OCI-LY7 (cell line): ENCODE measurements around the gene RASGRP1. TPM values are rescaled to one million over a fixed set of nuclear protein-coding genes. Genes with fewer than 3 reads are reported as not detected.

Experiments used
- BruUV-seq: library from RNA; stranded (reverse); fragments of 400-500 nt; replicated peaks from 2 replicates; lab custom pipeline; 2021; lab: Mats Ljungman, UMichigan
- CTCF ChIA-PET: fragments of 300-600 bp; sonication (Branson Sonifier 250); formaldehyde crosslinking; loops from one replicate; lab custom pipeline; 2022; ENCODE audit warnings: antibody characterized with exemption; ENCODE audit not compliant: unreplicated experiment; lab: Charles Lee
- POLR2A ChIA-PET: fragments of 300-600 bp; sonication (Branson Sonifier 250); formaldehyde crosslinking; loops from one replicate; lab custom pipeline; 2022; ENCODE audit warnings: antibody characterized with exemption; lab: Charles Lee
- DNase-seq: peaks from one replicate; pipeline ENCODE4 v3.0.0-alpha.2; 2015; ENCODE audit warnings: low spot score
- H2AFZ ChIP-seq: fragments of 200-600 bp; sonication (generic), shearing (Covaris generic); 2 replicates; pipeline ENCODE4 v1.6.1; 2014; ENCODE audit warnings: mild to moderate bottlenecking, antibody characterized with exemption, low read length, moderate library complexity
- H3K27ac ChIP-seq: fragments of 200-600 bp; sonication (generic); 2 replicates; pipeline ENCODE4 v1.5.1; 2014; ENCODE audit warnings: mixed run types, low read depth, mild to moderate bottlenecking, moderate library complexity, low read length, inconsistent platforms; ENCODE audit not compliant: poor library complexity, severe bottlenecking
- H3K36me3 ChIP-seq: fragments of 200-600 bp; sonication (generic); 2 replicates; pipeline ENCODE4 v1.6.1; 2014; ENCODE audit warnings: mild to moderate bottlenecking, antibody characterized with exemption, low read length, moderate library complexity, mixed read lengths; ENCODE audit not compliant: insufficient read depth
- H3K4me1 ChIP-seq: fragments of 200-600 bp; sonication (generic); 2 replicates; pipeline ENCODE4 v1.5.1; 2014; ENCODE audit warnings: mild to moderate bottlenecking, low read length; ENCODE audit not compliant: insufficient read depth, poor library complexity, severe bottlenecking
- H3K4me2 ChIP-seq: fragments of 200-600 bp; sonication (generic); 2 replicates; pipeline ENCODE4 v1.6.1; 2014; ENCODE audit warnings: mild to moderate bottlenecking, low read length
- H3K4me3 ChIP-seq: fragments of 200-600 bp; sonication (generic); 2 replicates; pipeline ENCODE4 v1.5.1; 2014; ENCODE audit warnings: mild to moderate bottlenecking, low read depth, low read length; ENCODE audit not compliant: poor library complexity, severe bottlenecking
- H3K79me2 ChIP-seq: fragments of 200-600 bp; sonication (generic); 2 replicates; pipeline ENCODE4 v1.6.1; 2016; ENCODE audit warnings: low read depth, mild to moderate bottlenecking, low read length, moderate library complexity, mixed read lengths; ENCODE audit not compliant: insufficient read depth
- H3K9me2 ChIP-seq: fragments of 200-600 bp; sonication (generic); 2 replicates; pipeline ENCODE4 v1.6.1; 2016; ENCODE audit warnings: mild to moderate bottlenecking, low read length, mixed read lengths; ENCODE audit not compliant: insufficient read depth
- H3K9me3 ChIP-seq: fragments of 200-600 bp; sonication (generic); 2 replicates; pipeline ENCODE4 v1.6.1; 2014; ENCODE audit warnings: mild to moderate bottlenecking, mixed run types, low read length, mixed read lengths
- H4K20me1 ChIP-seq: fragments of 200-600 bp; sonication (generic); 2 replicates; pipeline ENCODE4 v1.6.1; 2014; ENCODE audit warnings: mild to moderate bottlenecking, antibody characterized with exemption, low read length, moderate library complexity, mixed read lengths; ENCODE audit not compliant: insufficient read depth
- CTCF ChIP-seq: fragments of 200-600 bp; sonication (generic); conservative IDR thresholded peaks from 2 replicates; pipeline ENCODE4 v1.5.1; 2014; ENCODE audit warnings: mild to moderate bottlenecking, antibody characterized with exemption, low read length, moderate library complexity, mixed read lengths
- EZH2phosphoT487 ChIP-seq: fragments of 200-600 bp; sonication (generic); IDR thresholded peaks from 2 replicates; pipeline ENCODE4 v1.6.1; 2018; ENCODE audit warnings: low read depth, borderline replicate concordance, mild to moderate bottlenecking, mixed run types, antibody characterized with exemption, low read length, moderate library complexity, mixed read lengths
- intact Hi-C: fragments of 100-400 bp; cut with micrococcal nuclease; formaldehyde crosslinking; loops from one replicate; pipeline ENCODE4 v1.10.0; 2022; ENCODE audit not compliant: unreplicated experiment
- total RNA-seq, 2 experiments: library from RNA; depleted of rRNA in 1 of 2; stranded (reverse); fragments of >200 nt in 1 of 2; shearing (Covaris generic) in 1 of 2; gene quantifications; 2 replicates each; pipeline ENCODE4 v1.2.3, GENCODE V29; 2014 to 2022

RASGRP1 gene
- total RNA-seq, 2 experiments from 2014 or later = 6.1 to 17.2 TPM

GRCh38 chr15:38496151-38496550, 68.5 kb downstream of the RASGRP1 start:
- ChIA-PET CTCF (no interaction called here), POLR2A (interaction anchor here (0.6 to 0.7 kb wide), 3 partner anchors 42 to 798 kb away, joined by 3 to 4 read pairs (median 3); partner anchors contain the start of gene FAM98B)
- H4K20me1 ChIP-seq = no peaks in the 10 kb centered on the region
- H3K79me2 ChIP-seq = no peaks in the 10 kb centered on the region
- DNase-seq = no peak
- TF ChIP-seq CTCF = no peak; the same call in 1 of the 2 replicates
- no peak for TF ChIP-seq EZH2phosphoT487
- BruUV-seq = no TSS peak
- H3K36me3 ChIP-seq = peaks cover 13% of the 10 kb centered on the region
- H3K9me2 ChIP-seq = no peaks in the 10 kb centered on the region
- intact Hi-C loops = no loop called here
- H3K4me3 ChIP-seq = no peak overlapping the region
- no peaks in the 10 kb centered on the region for H3K4me1 ChIP-seq
- no peak overlapping the region for H2AFZ ChIP-seq
- no peaks in the 10 kb centered on the region for H3K9me3 ChIP-seq
- H3K27ac ChIP-seq = no peak overlapping the region
- no peak overlapping the region for H3K4me2 ChIP-seq

- Histone ChIP-seq H4K20me1 (no peaks in the 10 kb centered on the region), H3K4me2 (no peak overlapping the region), H2AFZ (no peak overlapping the region), H3K27ac (no peak overlapping the region), H3K4me3 (no peak overlapping the region), H3K9me2 (no peaks in the 10 kb centered on the region), H3K4me1 (no peaks in the 10 kb centered on the region), H3K36me3 (peaks cover 8% of the 10 kb centered on the region; the same call in 1 of the 2 replicates), H3K79me2 (no peaks in the 10 kb centered on the region), H3K9me3 (no peaks in the 10 kb centered on the region)
- intact Hi-C loops = no loop called here
- TF ChIP-seq CTCF = no peak
- TF ChIP-seq EZH2phosphoT487 = no peak
- ChIA-PET POLR2A (interaction anchor here (1.3 to 1.6 kb wide), 3 partner anchors 9 to 25 kb away, joined by 3 to 4 read pairs (median 4); no protein-coding TSS in a partner anchor), CTCF (no interaction called here)
- BruUV-seq = no TSS peak
- DNase-seq = no peak
Measured at GRCh38 chr15:38490242-38490922, 74.2 kb downstream of the RASGRP1 start.

- Histone ChIP-seq H3K79me2 (no peaks in the 10 kb centered on the region), H3K36me3 (peaks cover 21% of the 10 kb centered on the region), H3K4me2 (no peak overlapping the region), H3K4me3 (no peak overlapping the region), H3K4me1 (no peaks in the 10 kb centered on the region), H2AFZ (no peak overlapping the region), H3K9me3 (no peaks in the 10 kb centered on the region), H3K27ac (no peak overlapping the region), H4K20me1 (no peaks in the 10 kb centered on the region), H3K9me2 (no peaks in the 10 kb centered on the region)
- no peak for DNase-seq
- ChIA-PET CTCF (no interaction called here), POLR2A (no interaction called here)
- no TSS peak for BruUV-seq
- intact Hi-C loops = no loop called here
- TF ChIP-seq EZH2phosphoT487 (no peak), CTCF (no peak)
Measured at GRCh38 chr15:38487378-38487777, 77.2 kb downstream of the RASGRP1 start.
